Measurements from ENCODE around the gene TARBP2. TPM values are rescaled to one million over a fixed set of nuclear protein-coding genes. Genes with fewer than 3 reads are reported as not detected.
A peak's percentile ranks its signal among the peaks of the same experiment; 100 is the strongest.

TARBP2 gene
- polyA plus RNA-seq, 1 experiment, result 44.9 TPM

- no peak for DNase-seq (ENCODE audit: low read depth)
These were observed 824 bp upstream of the TARBP2 start for GRCh38 chr12:53500142-53500775.

GRCh38 chr12:53501615-53502181 is 615 bp downstream of the TARBP2 start:
- Histone ChIP-seq H3K4me3 (ENCODE audit: low read depth, low read length) (peak overlapping the region; percentile 75), H3K36me3 (ENCODE audit: control insufficient read depth, insufficient read depth, low read length) (peaks cover 9% of the 10 kb centered on the region), H3K27me3 (ENCODE audit: control insufficient read depth, insufficient read depth, low read length) (no peaks in the 10 kb centered on the region)
- ChIA-PET POLR2A (interaction anchor here (0.6 to 1.4 kb wide), 3 partner anchors 20 to 142 kb away, joined by 3 to 4 read pairs (median 3); no protein-coding TSS in a partner anchor), CTCF (interaction anchor here (0.8 to 1.5 kb wide), 7 partner anchors 7 to 175 kb away, joined by 3 to 9 read pairs (median 4); partner anchors contain the start of gene ATP5MC2)
- no peak for TF ChIP-seq CTCF (IDR thresholded peaks at IDR 0.05; ENCODE audit: insufficient read depth, low read depth, low read length)
- no peak for DNase-seq (ENCODE audit: low read depth)

More at GRCh38 chr12:53500142-53500775, 824 bp upstream of the TARBP2 start:
- no peak for TF ChIP-seq CTCF (IDR thresholded peaks at IDR 0.05; ENCODE audit: insufficient read depth, low read depth, low read length)
- ChIA-PET CTCF (interaction anchor here (1.0 to 1.8 kb wide), 6 partner anchors 9 to 179 kb away, joined by 4 to 9 read pairs (median 6); partner anchors contain the start of gene AAAS), POLR2A (interaction anchor here (0.6 to 1.4 kb wide), 5 partner anchors 8 to 1353 kb away, joined by 3 to 8 read pairs (median 4); no protein-coding TSS in a partner anchor)
- H3K36me3 ChIP-seq (ENCODE audit: control insufficient read depth, insufficient read depth, low read length), result peaks cover 6% of the 10 kb centered on the region
- peak overlapping the region; percentile 89 for H3K4me3 ChIP-seq (ENCODE audit: low read depth, low read length)
- H3K27me3 ChIP-seq (ENCODE audit: control insufficient read depth, insufficient read depth, low read length), result no peaks in the 10 kb centered on the region

GRCh38 chr12:53502331-53502730 is 1.2 kb downstream of the TARBP2 start:
- no peak for DNase-seq (ENCODE audit: low read depth)
- Histone ChIP-seq H3K4me3 (ENCODE audit: low read depth, low read length) (no peak overlapping the region), H3K27me3 (ENCODE audit: control insufficient read depth, insufficient read depth, low read length) (no peaks in the 10 kb centered on the region), H3K36me3 (ENCODE audit: control insufficient read depth, insufficient read depth, low read length) (peaks cover 12% of the 10 kb centered on the region)
- no peak for TF ChIP-seq CTCF (IDR thresholded peaks at IDR 0.05; ENCODE audit: insufficient read depth, low read depth, low read length)
- POLR2A ChIA-PET, result no interaction called here
- CTCF ChIA-PET, result interaction anchor here (0.6 to 1.5 kb wide), 3 partner anchors 42 to 157 kb away, joined by 3 to 5 read pairs (median 3); no protein-coding TSS in a partner anchor

- Histone ChIP-seq H3K36me3 (ENCODE audit: control insufficient read depth, insufficient read depth, low read length) (peaks cover 10% of the 10 kb centered on the region), H3K4me3 (ENCODE audit: low read depth, low read length) (no peak overlapping the region), H3K27me3 (ENCODE audit: control insufficient read depth, insufficient read depth, low read length) (no peaks in the 10 kb centered on the region)
- ChIA-PET CTCF (interaction anchor here (1.2 to 2.7 kb wide), 3 partner anchors 82 to 182 kb away, joined by 3 to 10 read pairs (median 5); partner anchors contain the start of gene AAAS), POLR2A (no interaction called here)
- no peak for DNase-seq (ENCODE audit: low read depth)
- TF ChIP-seq CTCF (IDR thresholded peaks at IDR 0.05; ENCODE audit: insufficient read depth, low read depth, low read length), result no peak
These were observed 2.1 kb downstream of the TARBP2 start for GRCh38 chr12:53502983-53503728.
